ENCODE measurements around the gene CAP2. TPM values are rescaled to one million over a fixed set of nuclear protein-coding genes. Genes with fewer than 3 reads are reported as not detected.

CAP2 gene
- total RNA-seq, 4 donors from 2014 or later, result 208 to 439 (median 295) TPM

DNA sequence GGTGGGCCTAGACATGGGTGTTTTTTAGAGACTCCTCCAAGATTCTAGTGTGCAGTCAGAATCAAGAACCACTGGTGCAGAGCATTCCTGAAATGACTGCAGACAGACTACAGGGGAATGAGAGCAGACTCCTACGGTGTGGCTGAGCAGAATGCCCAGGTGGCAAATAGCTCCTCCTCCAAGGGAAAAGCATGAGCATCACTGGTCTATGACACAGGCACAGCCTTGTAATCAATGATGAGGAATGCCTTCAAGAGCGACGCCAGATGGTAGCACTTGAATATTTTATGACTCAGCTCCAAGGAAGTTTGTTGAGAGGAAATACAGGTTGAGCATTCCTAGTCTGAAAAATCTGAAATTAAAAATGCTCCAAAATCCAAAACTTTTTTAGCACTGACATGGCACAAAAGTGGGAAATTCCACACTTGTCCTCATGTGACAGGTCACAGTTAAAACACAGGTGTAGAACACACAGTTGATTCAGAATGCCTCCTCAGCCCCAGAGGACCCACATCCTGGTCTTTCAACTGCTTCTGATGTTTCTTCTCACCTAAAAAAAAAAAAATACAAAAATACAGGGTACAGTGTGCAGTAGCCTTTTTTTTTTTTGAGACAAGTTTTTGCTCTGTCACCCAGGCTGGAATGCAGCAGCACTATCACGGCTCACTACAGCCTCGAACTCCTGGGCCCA, 196.2 kb downstream of the CAP2 start:
- Histone ChIP-seq H3K27me3 (no peaks in the 10 kb centered on the region), H3K4me3 (no peak overlapping the region), H3K36me3 (no peaks in the 10 kb centered on the region), H3K4me1 (no peaks in the 10 kb centered on the region), H3K27ac (no peak overlapping the region), H3K9me3 (no peaks in the 10 kb centered on the region)
- no peak for ATAC-seq
- in situ Hi-C loops (cut with MboI; ENCODE audit: low sequenced_read_pairs in 4 of 4), result loop anchor here in 2 of 4 donors (10.0 kb wide), 1 partner anchor 215 kb away; no protein-coding TSS in a partner anchor
- DNase-seq, result no peak
- intact Hi-C loops (cut with DNase I; ENCODE audit: low total_unique reads), result loop anchor here (10.0 kb wide), 1 partner anchor 315 kb away; no protein-coding TSS in a partner anchor
- no peak for TF ChIP-seq POLR2A (IDR thresholded peaks at IDR 0.05)

DNA sequence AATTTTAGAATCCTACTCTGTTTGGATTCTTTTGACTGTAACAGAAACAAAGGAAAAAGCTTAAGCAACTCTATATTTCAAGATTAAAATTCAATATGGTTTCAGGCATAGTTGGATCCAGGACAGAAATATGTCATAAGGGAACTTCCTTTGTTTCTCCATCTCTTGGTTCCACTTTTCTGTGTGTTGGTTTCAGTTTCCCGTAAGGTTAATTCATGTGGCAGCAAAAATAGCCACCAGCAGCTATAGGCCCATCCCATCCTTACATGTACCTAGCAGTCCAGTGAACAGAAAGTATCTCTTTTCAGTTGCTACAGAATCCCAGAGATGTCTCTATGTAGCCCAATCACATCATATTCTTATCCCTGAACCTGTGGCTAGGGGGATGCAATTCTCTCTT, 197.9 kb downstream of the CAP2 start:
- ATAC-seq (no peak), DNase-seq (no peak)
- H3K4me1 ChIP-seq, result no peaks in the 10 kb centered on the region
- H3K4me3 ChIP-seq, result no peak overlapping the region
- TF ChIP-seq POLR2A (IDR thresholded peaks at IDR 0.05), result no peak
- TF ChIP-seq, protein P1, sequence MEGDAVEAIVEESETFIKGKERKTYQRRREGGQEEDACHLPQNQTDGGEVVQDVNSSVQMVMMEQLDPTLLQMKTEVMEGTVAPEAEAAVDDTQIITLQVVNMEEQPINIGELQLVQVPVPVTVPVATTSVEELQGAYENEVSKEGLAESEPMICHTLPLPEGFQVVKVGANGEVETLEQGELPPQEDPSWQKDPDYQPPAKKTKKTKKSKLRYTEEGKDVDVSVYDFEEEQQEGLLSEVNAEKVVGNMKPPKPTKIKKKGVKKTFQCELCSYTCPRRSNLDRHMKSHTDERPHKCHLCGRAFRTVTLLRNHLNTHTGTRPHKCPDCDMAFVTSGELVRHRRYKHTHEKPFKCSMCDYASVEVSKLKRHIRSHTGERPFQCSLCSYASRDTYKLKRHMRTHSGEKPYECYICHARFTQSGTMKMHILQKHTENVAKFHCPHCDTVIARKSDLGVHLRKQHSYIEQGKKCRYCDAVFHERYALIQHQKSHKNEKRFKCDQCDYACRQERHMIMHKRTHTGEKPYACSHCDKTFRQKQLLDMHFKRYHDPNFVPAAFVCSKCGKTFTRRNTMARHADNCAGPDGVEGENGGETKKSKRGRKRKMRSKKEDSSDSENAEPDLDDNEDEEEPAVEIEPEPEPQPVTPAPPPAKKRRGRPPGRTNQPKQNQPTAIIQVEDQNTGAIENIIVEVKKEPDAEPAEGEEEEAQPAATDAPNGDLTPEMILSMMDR (IDR thresholded peaks at IDR 0.05 in 4 of 5, conservative IDR thresholded peaks at IDR 0.05 in 1 of 5), result no peak
- intact Hi-C loops (cut with DNase I; ENCODE audit: low total_unique reads) (no loop called here), in situ Hi-C loops (cut with MboI; ENCODE audit: low sequenced_read_pairs in 4 of 4) (loop anchor here in 1 of 4 donors (10.0 kb wide), 1 partner anchor 214 kb away; no protein-coding TSS in a partner anchor)
- no peaks in the 10 kb centered on the region for H3K9me3 ChIP-seq
- no peaks in the 10 kb centered on the region for H3K27me3 ChIP-seq
- H3K27ac ChIP-seq, result no peak overlapping the region
- H3K36me3 ChIP-seq, result no peaks in the 10 kb centered on the region

DNA sequence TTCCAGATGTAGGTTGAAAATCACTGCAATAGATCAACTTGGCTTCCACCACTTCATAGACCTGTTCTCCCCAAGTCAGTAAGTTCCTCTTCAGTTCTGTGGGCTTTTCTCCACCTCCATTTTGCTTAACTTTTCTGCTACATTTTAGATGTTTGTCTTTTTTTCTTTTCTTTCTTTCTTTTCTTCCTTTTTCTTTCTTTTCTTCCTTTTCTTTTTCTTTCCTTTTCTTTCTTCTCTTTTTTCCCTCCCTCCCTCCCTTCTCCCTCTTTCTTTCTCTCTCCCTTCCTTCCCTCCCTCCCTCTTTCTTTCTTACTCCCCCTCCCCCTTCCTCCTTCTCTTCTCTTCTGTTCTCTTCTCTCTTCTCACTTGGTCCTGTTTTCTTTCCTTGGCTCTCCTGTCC, 199.9 kb downstream of the CAP2 start:
- no peaks in the 10 kb centered on the region for H3K9me3 ChIP-seq
- H3K4me1 ChIP-seq, result no peaks in the 10 kb centered on the region
- ATAC-seq, result no peak
- no peak for DNase-seq
- TF ChIP-seq, protein P1 (IDR thresholded peaks at IDR 0.05 in 4 of 5, conservative IDR thresholded peaks at IDR 0.05 in 1 of 5), result no peak
- TF ChIP-seq POLR2A (IDR thresholded peaks at IDR 0.05), result no peak
- H3K4me3 ChIP-seq, result no peak overlapping the region
- in situ Hi-C loops (cut with MboI; ENCODE audit: low sequenced_read_pairs in 4 of 4), result loop anchor here in 1 of 4 donors (10.0 kb wide), 1 partner anchor 212 kb away; no protein-coding TSS in a partner anchor
- intact Hi-C loops (cut with DNase I; ENCODE audit: low total_unique reads), result no loop called here
- H3K27me3 ChIP-seq, result no peaks in the 10 kb centered on the region
- H3K27ac ChIP-seq, result no peak overlapping the region
- H3K36me3 ChIP-seq, result no peaks in the 10 kb centered on the region

DNA sequence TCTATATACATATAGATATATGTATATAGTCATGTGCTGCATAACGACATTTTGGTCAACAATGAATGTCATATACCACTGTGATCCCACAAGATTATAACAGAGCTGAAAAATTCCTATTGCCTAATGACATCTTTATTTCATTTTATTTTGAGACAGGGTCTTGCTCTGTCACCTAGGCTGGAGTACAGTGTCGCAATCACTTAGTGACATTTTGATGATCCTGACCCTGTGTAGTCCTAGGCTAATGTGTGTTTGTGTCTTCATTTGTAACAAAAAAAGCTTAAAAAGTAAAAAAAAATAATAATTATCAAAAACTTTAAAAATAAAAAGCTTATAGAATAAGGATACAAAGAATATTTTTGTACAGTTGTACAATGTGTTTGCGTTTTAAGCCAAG, 202.7 kb downstream of the CAP2 start:
- Histone ChIP-seq H3K9me3 (no peaks in the 10 kb centered on the region), H3K27ac (no peak overlapping the region), H3K27me3 (no peaks in the 10 kb centered on the region), H3K4me1 (no peaks in the 10 kb centered on the region), H3K4me3 (no peak overlapping the region), H3K36me3 (no peaks in the 10 kb centered on the region)
- TF ChIP-seq, protein P1 (IDR thresholded peaks at IDR 0.05 in 4 of 5, conservative IDR thresholded peaks at IDR 0.05 in 1 of 5), result no peak
- no peak for TF ChIP-seq POLR2A (IDR thresholded peaks at IDR 0.05)
- intact Hi-C loops (cut with DNase I; ENCODE audit: low total_unique reads) (no loop called here), in situ Hi-C loops (cut with MboI; ENCODE audit: low sequenced_read_pairs in 4 of 4) (loop anchor here in 1 of 4 donors (10.0 kb wide), 1 partner anchor 209 kb away; no protein-coding TSS in a partner anchor)
- DNase-seq (no peak), ATAC-seq (no peak)

DNA sequence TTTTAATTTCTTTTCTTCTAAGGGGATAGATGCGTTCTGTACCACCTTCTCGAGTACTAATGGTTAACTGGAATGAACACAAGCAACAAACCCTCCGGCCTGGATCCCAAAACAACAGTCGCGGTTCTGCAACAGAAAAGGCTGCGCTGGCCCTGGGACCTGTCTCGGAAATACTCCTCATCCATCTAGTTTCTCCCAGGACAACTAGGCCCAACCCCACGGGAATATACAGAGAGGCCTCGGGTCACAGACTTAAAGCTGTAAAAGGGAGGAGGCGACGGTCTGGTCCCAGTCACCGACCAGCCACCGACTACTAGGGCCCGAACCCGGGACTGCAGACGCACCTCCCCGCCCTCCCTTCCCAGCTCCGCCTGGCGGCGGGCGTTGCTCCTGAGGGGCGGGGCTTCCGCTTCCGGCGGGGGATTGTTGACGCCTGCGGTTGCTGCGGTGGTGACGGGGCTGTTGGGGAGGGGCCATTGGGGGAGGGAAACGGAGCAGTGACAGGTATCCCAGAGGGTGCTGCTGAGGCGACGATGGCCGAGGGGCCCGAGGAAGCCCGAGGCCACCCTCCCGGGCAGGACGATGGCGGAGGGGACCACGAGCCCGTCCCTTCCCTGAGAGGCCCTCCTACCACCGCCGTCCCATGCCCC, 206.6 kb downstream of the CAP2 start, which contains the start of gene FAM8A1:
Gene FAM8A1 (plus strand): TSS at position 426 of the 650 bp plus-strand sequence. CDS start 108 bp downstream, at position 534.
- peaks cover 11 to 13% of the 10 kb centered on the region in 2 donors for H3K4me1 ChIP-seq
- DNase-seq, result peak; percentile 95 to 97
- peak; percentile 84 to 85 for TF ChIP-seq POLR2A (IDR thresholded peaks at IDR 0.05)
- TF ChIP-seq, protein P1 (IDR thresholded peaks at IDR 0.05 in 4 of 5, conservative IDR thresholded peaks at IDR 0.05 in 1 of 5), result peak; percentile 60 to 75 (median 69)
- H3K9me3 ChIP-seq, result no peaks in the 10 kb centered on the region
- peak within 1 kb of the TSS; percentile 89 to 99 (median 94) for H3K27ac ChIP-seq
- intact Hi-C loops (cut with DNase I; ENCODE audit: low total_unique reads), result loop anchor here (1.0 to 5.0 kb wide), 2 partner anchors 106 to 387 kb away; partner anchors contain the start of genes KIF13A and NUP153
- in situ Hi-C loops (cut with MboI; ENCODE audit: low sequenced_read_pairs in 4 of 4), result loop anchor here in 2 of 4 donors (10.0 to 25.0 kb wide), 2 partner anchors 187 to 205 kb away; no protein-coding TSS in a partner anchor
- H3K4me3 ChIP-seq, result peak within 1 kb of the TSS; percentile 77 to 98 (median 86)
- ATAC-seq, result peak; percentile 93 to 96
- peaks cover 0 to 11% of the 10 kb centered on the region in 2 donors for H3K36me3 ChIP-seq
- H3K27me3 ChIP-seq, result no peaks in the 10 kb centered on the region

Measured in gastrocnemius medialis (tissue), 4 donors.